B cell (primary cell): ENCODE measurements around the gene SLC4A4. TPM values are rescaled to one million over a fixed set of nuclear protein-coding genes. Genes with fewer than 3 reads are reported as not detected.

Experiments
- ATAC-seq: fragments of 200-7000 bp; cut with Tn5 transposase; one replicate; pipeline ENCODE4 v1.10.0; 2021; ENCODE audit warnings: low read depth, mild to moderate bottlenecking, moderate number of reproducible peaks, moderate library complexity
- CTCF ChIA-PET: fragments of 350-600 bp; sonication (Branson Sonifier 250); formaldehyde crosslinking; loops from one replicate; lab custom pipeline; 2021; ENCODE audit warnings: antibody characterized with exemption, inconsistent platforms; lab: Charles Lee
- POLR2A ChIA-PET: fragments of 350-600 bp; sonication (Branson Sonifier 250); formaldehyde crosslinking; loops from one replicate; lab custom pipeline; 2021; ENCODE audit warnings: antibody characterized with exemption; lab: Charles Lee
- DNase-seq: peaks from one replicate; pipeline ENCODE4 v3.0.0; 2013
- H2AFZ ChIP-seq: 2 replicates; pipeline ENCODE4 v1.6.1; 2012; ENCODE audit warnings: mild to moderate bottlenecking, low read depth, low read length; ENCODE audit not compliant: insufficient read depth, poor library complexity, severe bottlenecking
- H3K27ac ChIP-seq, 2 donors: 1 replicate in 1 of 2; 2 replicates in 1 of 2; pipeline ENCODE4 v1.5.1; 2012 to 2013; ENCODE audit warnings: low read length in 2 of 2, mild to moderate bottlenecking in 2 of 2, moderate library complexity in 1 of 2
- H3K27me3 ChIP-seq, 4 experiments: fragments of 200-600 bp in 1 of 4; sonication (generic) in 1 of 4; replicated peaks in 1 of 4; 1 replicate in 2 of 4; 2 replicates in 2 of 4; pipeline versions ENCODE4 v1.6.1 to v1.7.0; 2013 to 2016; ENCODE audit warnings: low read length in 3 of 4, mild to moderate bottlenecking in 2 of 4, mixed read lengths in 1 of 4, moderate library complexity in 1 of 4; ENCODE audit not compliant: insufficient read depth in 4 of 4, control insufficient read depth in 3 of 4; ENCODE audit errors: control extremely low read depth in 1 of 4
- H3K36me3 ChIP-seq, 2 experiments: replicated peaks in 1 of 2; 1 replicate in 1 of 2; 2 replicates in 1 of 2; pipeline versions ENCODE4 v1.6.1 to v1.7.1; 2013; ENCODE audit warnings: low read length in 1 of 2; ENCODE audit not compliant: insufficient read depth in 2 of 2, control insufficient read depth in 1 of 2; ENCODE audit errors: control extremely low read depth in 1 of 2, extremely low read depth in 1 of 2
- H3K4me1 ChIP-seq, 2 donors: fragments of 200-600 bp in 1 of 2; sonication (generic) in 1 of 2; 1 replicate in 1 of 2; 2 replicates in 1 of 2; pipeline versions ENCODE4 v1.5.1 to v1.6.1; 2013 to 2017; ENCODE audit warnings: low read length in 2 of 2; ENCODE audit not compliant: control insufficient read depth in 2 of 2, insufficient read depth in 2 of 2
- H3K4me2 ChIP-seq: replicated peaks from 2 replicates; pipeline ENCODE3; 2012; ENCODE audit warnings: mild to moderate bottlenecking, low read depth, low read length; ENCODE audit not compliant: poor library complexity, severe bottlenecking
- H3K4me3 ChIP-seq, 5 experiments: fragments of 200-600 bp in 1 of 5; sonication (generic) in 1 of 5; 1 replicate in 3 of 5; 2 replicates in 2 of 5; pipeline versions ENCODE4 v1.5.1 to v1.7.0; 2011 to 2016; ENCODE audit warnings: low read length in 4 of 5, mild to moderate bottlenecking in 4 of 5, low read depth in 2 of 5, control low read depth in 1 of 5, moderate library complexity in 1 of 5; ENCODE audit not compliant: insufficient read depth in 1 of 5; ENCODE audit errors: control extremely low read depth in 1 of 5, extremely low read depth in 1 of 5
- H3K79me2 ChIP-seq: fragments of 200-600 bp; sonication (generic); one replicate; pipeline ENCODE4 v1.6.0; 2016; ENCODE audit warnings: low read length; ENCODE audit not compliant: control insufficient read depth, insufficient read depth
- H3K9ac ChIP-seq: fragments of 200-600 bp; sonication (generic); 2 replicates; pipeline ENCODE4 v1.6.1; 2017; ENCODE audit warnings: mild to moderate bottlenecking, low read length, moderate library complexity
- H3K9me3 ChIP-seq, 3 donors: one replicate each; pipeline versions ENCODE4 v1.6.1 to v1.7.1; 2013; ENCODE audit warnings: low read length in 2 of 3; ENCODE audit not compliant: control insufficient read depth in 2 of 3, insufficient read depth in 1 of 3; ENCODE audit errors: control extremely low read depth in 1 of 3
- H4K20me1 ChIP-seq: 2 replicates; pipeline ENCODE4 v1.6.0; 2012; ENCODE audit warnings: mild to moderate bottlenecking, low read length; ENCODE audit not compliant: insufficient read depth, control insufficient read depth, poor library complexity, severe bottlenecking
- H3K27ac Mint-ChIP-seq: one replicate; pipeline ENCODE4 v1.8.0; 2021; ENCODE audit warnings: mixed read lengths
- H3K27me3 Mint-ChIP-seq: one replicate; pipeline ENCODE4 v1.8.0; 2021; ENCODE audit warnings: mixed read lengths
- H3K4me1 Mint-ChIP-seq: one replicate; pipeline ENCODE4 v1.8.0; 2021; ENCODE audit warnings: mixed read lengths
- H3K4me3 Mint-ChIP-seq: one replicate; pipeline ENCODE4 v1.8.0; 2021; ENCODE audit warnings: mixed read lengths
- H3K9me3 Mint-ChIP-seq: one replicate; pipeline ENCODE4 v1.8.0; 2022; ENCODE audit warnings: mixed read lengths; ENCODE audit not compliant: insufficient read depth
- EZH2 ChIP-seq: IDR thresholded peaks from 2 replicates; pipeline ENCODE4 v1.6.1; 2012; ENCODE audit warnings: borderline replicate concordance, low read depth, mild to moderate bottlenecking, moderate library complexity, low read length; ENCODE audit not compliant: insufficient read depth, poor library complexity, severe bottlenecking
- WGBS: methylation state at CpG from one replicate; pipeline ENCODE4 v1.1.5; 2013; ENCODE audit warnings: missing lambda C conversion rate; ENCODE audit not compliant: insufficient coverage; 5-methylcytosine and 5-hydroxymethylcytosine counted together
- intact Hi-C: fragments of 100-400 bp; cut with micrococcal nuclease; formaldehyde crosslinking; loops from one replicate; pipeline ENCODE4 v1.10.0; 2022
- polyA plus RNA-seq: library from polyadenylated mRNA; depleted of rRNA; stranded (reverse); fragments of >200 nt; gene quantifications from 2 replicates; pipeline ENCODE4 v1.2.3, GENCODE V29; 2012
- total RNA-seq, 2 donors: library from RNA; stranded (reverse); fragments of 120-200 nt in 1 of 2; gene quantifications; 1 replicate in 1 of 2; 2 replicates in 1 of 2; pipeline versions ENCODE4 v1.2.3 to v1.2.4, GENCODE V29; 2013 to 2022
- TF ChIP-seq, protein P1 (sequence below): fragments of 200-600 bp; IDR thresholded peaks from one replicate; pipeline ENCODE4 v1.8.0; 2022; ENCODE audit warnings: antibody characterized with exemption, mild to moderate bottlenecking

SLC4A4 gene
- total and polyA plus RNA-seq, 2 donors (not counting 1 experiment from before 2014, with no cell fraction given): not detected

DNA sequence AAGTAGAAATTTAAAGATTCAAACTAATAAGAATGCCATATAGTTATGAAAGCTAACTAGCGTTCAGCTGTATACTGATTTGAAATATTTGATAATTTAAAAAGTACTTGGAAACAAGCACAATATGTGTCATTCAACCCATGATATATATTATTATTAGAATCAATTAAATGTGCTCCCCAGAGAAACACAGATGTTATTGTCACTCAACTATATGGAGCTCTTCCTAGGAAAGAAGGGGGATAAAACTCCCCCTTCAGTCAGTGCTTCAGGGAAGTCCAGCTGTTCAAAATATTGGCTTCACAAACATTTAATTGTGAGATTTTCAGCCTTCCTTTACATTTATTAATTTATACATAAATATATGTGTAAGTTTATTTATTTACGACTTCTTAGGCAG, 135.9 kb downstream of the SLC4A4 start:
- no peaks in the 10 kb centered on the region for H3K9me3 ChIP-seq
- TF ChIP-seq, protein P1, sequence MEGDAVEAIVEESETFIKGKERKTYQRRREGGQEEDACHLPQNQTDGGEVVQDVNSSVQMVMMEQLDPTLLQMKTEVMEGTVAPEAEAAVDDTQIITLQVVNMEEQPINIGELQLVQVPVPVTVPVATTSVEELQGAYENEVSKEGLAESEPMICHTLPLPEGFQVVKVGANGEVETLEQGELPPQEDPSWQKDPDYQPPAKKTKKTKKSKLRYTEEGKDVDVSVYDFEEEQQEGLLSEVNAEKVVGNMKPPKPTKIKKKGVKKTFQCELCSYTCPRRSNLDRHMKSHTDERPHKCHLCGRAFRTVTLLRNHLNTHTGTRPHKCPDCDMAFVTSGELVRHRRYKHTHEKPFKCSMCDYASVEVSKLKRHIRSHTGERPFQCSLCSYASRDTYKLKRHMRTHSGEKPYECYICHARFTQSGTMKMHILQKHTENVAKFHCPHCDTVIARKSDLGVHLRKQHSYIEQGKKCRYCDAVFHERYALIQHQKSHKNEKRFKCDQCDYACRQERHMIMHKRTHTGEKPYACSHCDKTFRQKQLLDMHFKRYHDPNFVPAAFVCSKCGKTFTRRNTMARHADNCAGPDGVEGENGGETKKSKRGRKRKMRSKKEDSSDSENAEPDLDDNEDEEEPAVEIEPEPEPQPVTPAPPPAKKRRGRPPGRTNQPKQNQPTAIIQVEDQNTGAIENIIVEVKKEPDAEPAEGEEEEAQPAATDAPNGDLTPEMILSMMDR: no peak
- no peak for TF ChIP-seq EZH2
- no peak overlapping the region for H3K27ac Mint-ChIP-seq
- ChIA-PET POLR2A (no interaction called here), CTCF (no interaction called here)
- DNase-seq (no peak), ATAC-seq (no peak)
- H3K9me3 Mint-ChIP-seq: peaks cover 2% of the 10 kb centered on the region
- no peaks in the 10 kb centered on the region for H4K20me1 ChIP-seq
- no CpG with 5 or more reads among the region's 2 CpGs for WGBS
- H3K4me2 ChIP-seq: no peak overlapping the region
- H2AFZ ChIP-seq: no peak overlapping the region
- H3K4me3 Mint-ChIP-seq: no peak overlapping the region
- no peaks in the 10 kb centered on the region for H3K4me1 ChIP-seq
- H3K4me1 Mint-ChIP-seq: no peaks in the 10 kb centered on the region
- H3K4me3 ChIP-seq: no peak overlapping the region
- intact Hi-C loops: no loop called here
- no peak overlapping the region for H3K9ac ChIP-seq
- no peaks in the 10 kb centered on the region for H3K36me3 ChIP-seq
- no peaks in the 10 kb centered on the region for H3K27me3 Mint-ChIP-seq
- H3K27me3 ChIP-seq: no peaks in the 10 kb centered on the region
- no peak overlapping the region for H3K27ac ChIP-seq
- H3K79me2 ChIP-seq: no peaks in the 10 kb centered on the region

DNA sequence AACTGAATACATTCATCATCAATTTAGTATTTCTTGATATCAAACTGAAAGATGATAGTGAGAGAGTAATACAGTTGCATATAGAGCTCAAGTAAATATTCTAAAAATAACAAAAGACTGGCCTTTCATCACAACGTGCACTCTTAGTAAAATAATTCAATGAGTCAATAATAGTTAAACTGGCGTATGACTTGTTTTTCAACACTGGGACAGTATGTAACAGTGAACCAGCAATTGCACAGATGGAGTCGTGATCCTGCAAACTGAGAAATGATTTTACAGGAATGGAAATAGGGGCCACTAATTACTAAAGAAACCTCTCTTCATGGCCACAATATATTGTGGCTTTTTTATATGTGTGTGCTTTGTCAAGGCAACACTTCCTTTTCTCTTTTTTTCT, 137.4 kb downstream of the SLC4A4 start:
- H3K36me3 ChIP-seq: no peaks in the 10 kb centered on the region
- Mint-ChIP-seq H3K27ac (no peak overlapping the region), H3K27me3 (no peaks in the 10 kb centered on the region), H3K4me3 (no peak overlapping the region), H3K4me1 (no peaks in the 10 kb centered on the region), H3K9me3 (peaks cover 2% of the 10 kb centered on the region)
- no peak for TF ChIP-seq EZH2
- TF ChIP-seq, protein P1: no peak
- ChIA-PET CTCF (no interaction called here), POLR2A (no interaction called here)
- no peak overlapping the region for H3K4me3 ChIP-seq
- whole genome bisulfite sequencing: no CpG with 5 or more reads among the region's 3 CpGs
- no peaks in the 10 kb centered on the region for H3K9me3 ChIP-seq
- DNase-seq (no peak), ATAC-seq (no peak)
- no peaks in the 10 kb centered on the region for H3K27me3 ChIP-seq
- H3K79me2 ChIP-seq: no peaks in the 10 kb centered on the region
- H3K4me2 ChIP-seq: no peak overlapping the region
- no peaks in the 10 kb centered on the region for H3K4me1 ChIP-seq
- intact Hi-C loops: no loop called here
- H4K20me1 ChIP-seq: no peaks in the 10 kb centered on the region
- no peak overlapping the region for H2AFZ ChIP-seq
- no peak overlapping the region for H3K27ac ChIP-seq
- H3K9ac ChIP-seq: no peak overlapping the region
